ENCODE data around the gene CHRNA1.

GRCh38 chr2:174740721-174741120 lies 23.6 kb downstream of the CHRNA1 start:
- TF ChIP-seq, protein P1, sequence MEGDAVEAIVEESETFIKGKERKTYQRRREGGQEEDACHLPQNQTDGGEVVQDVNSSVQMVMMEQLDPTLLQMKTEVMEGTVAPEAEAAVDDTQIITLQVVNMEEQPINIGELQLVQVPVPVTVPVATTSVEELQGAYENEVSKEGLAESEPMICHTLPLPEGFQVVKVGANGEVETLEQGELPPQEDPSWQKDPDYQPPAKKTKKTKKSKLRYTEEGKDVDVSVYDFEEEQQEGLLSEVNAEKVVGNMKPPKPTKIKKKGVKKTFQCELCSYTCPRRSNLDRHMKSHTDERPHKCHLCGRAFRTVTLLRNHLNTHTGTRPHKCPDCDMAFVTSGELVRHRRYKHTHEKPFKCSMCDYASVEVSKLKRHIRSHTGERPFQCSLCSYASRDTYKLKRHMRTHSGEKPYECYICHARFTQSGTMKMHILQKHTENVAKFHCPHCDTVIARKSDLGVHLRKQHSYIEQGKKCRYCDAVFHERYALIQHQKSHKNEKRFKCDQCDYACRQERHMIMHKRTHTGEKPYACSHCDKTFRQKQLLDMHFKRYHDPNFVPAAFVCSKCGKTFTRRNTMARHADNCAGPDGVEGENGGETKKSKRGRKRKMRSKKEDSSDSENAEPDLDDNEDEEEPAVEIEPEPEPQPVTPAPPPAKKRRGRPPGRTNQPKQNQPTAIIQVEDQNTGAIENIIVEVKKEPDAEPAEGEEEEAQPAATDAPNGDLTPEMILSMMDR (conservative IDR thresholded peaks at IDR 0.05; ENCODE audit: low read depth in 2 of 2): no peak
- TF ChIP-seq POLR2AphosphoS5 (IDR thresholded peaks at IDR 0.05; ENCODE audit: low read depth): no peak
- no peak for TF ChIP-seq EZH2phosphoT487 (IDR thresholded peaks at IDR 0.05; ENCODE audit: unreplicated experiment)
- no peak for TF ChIP-seq REST (IDR thresholded peaks at IDR 0.05; ENCODE audit: unreplicated experiment)
- TF ChIP-seq EZH2 (IDR thresholded peaks at IDR 0.05; ENCODE audit: low read depth, unreplicated experiment): no peak

Data from GM23338 (cell line).